NCI-H1105 treated with DMSO at 0.1 percent for 48 hours (cell line): Measurements from ENCODE around the gene OR2AJ1.
"Not testable (repeated sequence)": the region's sequence is repeated elsewhere in the genome, so short reads cannot be mapped to it uniquely, and the experiment has no call there.

Experiments
- DNase-seq: peaks from one replicate; lab custom pipeline; 2025; lab: John Stamatoyannopoulos, UW

Gene OR2AJ1, protein sequence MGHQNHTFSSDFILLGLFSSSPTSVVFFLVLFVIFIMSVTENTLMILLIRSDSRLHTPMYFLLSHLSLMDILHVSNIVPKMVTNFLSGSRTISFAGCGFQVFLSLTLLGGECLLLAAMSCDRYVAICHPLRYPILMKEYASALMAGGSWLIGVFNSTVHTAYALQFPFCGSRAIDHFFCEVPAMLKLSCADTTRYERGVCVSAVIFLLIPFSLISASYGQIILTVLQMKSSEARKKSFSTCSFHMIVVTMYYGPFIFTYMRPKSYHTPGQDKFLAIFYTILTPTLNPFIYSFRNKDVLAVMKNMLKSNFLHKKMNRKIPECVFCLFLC

DNA sequence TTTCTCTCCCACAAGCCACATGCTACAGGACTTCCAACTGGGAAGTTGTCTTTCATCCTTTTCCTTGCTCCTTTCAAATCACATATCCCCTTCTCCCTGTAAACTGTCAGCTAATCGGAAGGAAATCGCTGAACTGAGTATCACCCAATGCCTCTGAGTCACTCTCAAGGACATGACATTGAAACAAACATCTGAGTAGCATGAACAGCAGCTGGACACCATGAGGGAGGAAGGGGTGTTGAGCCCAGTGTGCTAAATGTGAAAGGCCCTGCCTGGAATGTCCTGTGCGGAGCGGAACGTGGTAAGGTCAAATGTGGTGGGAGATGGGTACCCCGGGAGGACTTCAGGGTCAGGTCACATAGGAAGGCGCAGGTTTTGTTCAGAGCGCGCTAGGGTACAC lies at the start of gene OR2AJ1:
TSS of gene OR2AJ1 (plus strand) at position 22 of the 400 bp plus-strand sequence. CDS start 8,880 bp downstream, outside the sequence.
- DNase-seq = no peak

DNA sequence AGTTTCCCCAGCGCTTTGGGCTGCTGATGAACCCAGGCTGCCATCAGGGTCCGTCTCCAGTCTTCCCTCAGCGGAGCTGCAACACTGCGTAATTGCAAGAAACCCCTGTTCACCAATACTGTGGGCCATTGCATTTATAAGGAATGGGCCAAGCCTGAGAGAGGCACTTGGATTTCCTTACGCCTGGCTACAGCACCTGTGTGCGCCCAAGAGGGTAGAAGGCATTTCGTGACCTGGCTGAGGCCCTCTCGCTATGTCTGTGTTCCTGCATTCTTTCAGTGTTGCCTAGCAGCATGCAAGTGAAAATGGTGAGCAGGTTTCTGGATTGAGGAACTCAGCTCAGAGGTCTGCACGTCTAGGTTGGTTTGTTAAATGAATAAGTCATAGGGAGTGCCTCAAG lies 41.3 kb upstream of the OR2AJ1 start:
- DNase-seq = no peak

DNA sequence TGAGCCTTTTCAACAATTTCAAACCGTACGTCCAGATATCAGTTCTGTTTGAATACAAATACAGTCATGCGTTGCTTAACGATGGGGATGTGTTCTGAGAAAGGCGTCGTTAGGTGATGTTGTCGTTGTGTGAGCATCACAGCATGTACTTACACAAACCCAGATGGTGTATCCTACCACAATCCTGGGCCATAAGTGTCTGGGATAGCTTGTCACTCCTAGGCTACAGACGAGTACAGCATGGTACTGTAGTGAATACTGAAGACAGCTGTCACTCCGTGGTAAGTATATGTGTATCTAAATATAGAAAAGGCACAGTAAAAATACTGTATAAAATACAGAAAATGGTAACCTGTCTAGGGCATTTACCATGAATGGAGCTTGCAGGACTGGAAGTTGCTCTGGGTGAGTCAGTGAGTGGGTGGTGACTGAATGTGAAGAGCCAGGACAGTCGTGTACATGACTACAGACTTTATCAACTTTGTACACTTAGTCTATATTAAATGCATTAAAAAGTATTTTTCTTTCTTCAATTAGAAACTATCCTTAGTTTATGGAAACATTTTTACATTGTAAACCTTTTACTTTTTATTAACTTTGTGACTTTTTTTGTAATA lies 39.8 kb upstream of the OR2AJ1 start:
- no peak for DNase-seq

DNA sequence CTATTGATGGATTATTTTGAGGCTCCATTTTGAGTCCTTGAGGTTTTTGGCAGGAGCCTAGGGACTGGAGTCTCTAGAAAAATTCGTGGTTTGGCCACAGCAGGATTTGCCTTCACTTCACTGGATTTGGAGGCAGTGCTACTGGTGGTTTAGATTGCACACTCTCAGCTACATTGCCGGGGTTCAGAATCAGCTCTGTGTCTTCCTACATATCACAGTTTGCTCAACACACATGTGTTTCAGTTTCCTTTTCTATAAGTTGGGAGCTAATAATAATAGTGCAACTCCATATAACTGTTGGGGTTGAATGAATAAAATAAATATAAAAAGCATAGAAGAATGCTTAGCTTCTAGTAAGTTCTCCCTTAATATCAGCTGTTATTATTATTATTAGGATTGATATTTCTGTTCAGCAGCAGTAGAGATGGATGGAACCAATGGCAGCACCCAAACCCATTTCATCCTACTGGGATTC lies 29.5 kb upstream of the OR2AJ1 start, which contains the start of gene OR2W3:
TSS of gene OR2W3 (plus strand) at position 425 of the 475 bp plus-strand sequence. CDS start at position 425, 0 bp downstream.
- no peak for DNase-seq

DNA sequence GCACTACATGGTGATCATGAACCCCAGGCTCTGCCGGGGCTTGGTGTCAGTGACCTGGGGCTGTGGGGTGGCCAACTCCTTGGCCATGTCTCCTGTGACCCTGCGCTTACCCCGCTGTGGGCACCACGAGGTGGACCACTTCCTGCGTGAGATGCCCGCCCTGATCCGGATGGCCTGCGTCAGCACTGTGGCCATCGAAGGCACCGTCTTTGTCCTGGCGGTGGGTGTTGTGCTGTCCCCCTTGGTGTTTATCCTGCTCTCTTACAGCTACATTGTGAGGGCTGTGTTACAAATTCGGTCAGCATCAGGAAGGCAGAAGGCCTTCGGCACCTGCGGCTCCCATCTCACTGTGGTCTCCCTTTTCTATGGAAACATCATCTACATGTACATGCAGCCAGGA lies 28.7 kb upstream of the OR2AJ1 start:
- no peak for DNase-seq

DNA sequence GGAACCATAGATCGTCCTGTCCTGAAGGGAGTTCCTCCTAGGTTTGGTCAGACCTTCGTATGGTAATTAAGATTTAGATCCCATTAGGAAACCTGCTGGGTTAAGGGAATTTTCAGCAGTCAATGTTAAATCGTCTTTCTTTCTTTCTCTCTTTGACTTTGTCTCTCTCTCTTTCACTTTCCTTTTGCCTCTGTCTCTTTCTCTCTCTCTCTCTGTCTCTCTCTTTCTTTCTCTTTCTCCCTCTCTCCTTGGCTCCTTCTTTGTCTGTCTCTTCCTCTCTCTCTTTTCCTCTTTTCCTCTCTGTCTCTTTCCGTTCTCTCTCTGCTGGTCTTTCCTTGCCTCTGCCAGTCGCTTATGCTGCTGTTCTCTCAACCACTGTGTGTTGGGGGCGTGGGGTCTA lies 20.6 kb upstream of the OR2AJ1 start:
- DNase-seq = no peak

DNA sequence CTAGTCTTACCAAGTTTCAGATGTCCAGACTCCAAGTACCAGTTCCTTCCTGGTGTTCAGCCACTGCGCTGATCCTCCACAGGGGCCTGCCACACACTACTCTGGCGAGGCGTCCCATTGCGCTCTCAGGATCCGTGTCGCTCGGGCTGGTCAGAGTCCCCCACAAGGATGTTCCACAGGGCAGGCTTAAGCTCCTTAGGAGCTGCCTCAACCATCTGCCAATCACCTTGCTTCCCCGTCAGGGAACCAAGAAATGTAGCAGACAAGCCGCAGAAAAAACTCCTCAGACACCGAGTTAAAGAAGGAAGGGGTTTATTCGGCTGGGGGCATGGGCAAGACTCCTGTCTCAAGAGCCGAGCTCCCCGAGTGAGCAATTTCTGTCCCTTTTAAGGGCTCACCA lies 19.5 kb upstream of the OR2AJ1 start:
- no peak for DNase-seq

DNA sequence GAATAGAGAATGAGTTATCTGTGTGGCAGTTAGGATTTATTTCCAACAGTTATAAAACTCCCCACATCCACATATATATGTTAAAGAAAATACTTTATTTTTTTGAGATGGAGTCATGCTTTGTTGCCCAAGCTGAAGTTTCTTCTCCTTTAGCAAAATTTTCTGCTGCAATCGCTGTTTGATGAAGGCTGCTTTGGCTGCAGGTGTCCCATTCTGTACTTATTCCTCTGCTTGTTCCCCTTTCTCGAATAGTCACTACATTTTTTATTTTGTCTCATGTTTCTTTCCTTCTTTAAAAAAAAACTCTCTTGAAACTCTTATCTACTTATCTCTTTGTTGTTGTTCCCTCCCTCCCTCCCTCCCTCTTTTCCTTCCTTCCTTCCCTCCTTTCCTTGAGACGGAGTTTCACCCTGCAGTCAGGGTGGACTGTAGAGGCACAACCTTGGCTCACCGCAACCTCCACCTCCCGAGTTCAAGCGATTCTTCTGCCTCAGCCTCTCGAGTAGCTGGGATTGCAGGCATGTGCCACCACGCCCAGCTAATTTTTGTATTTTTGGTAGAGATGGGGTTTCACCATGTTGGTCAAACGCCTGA lies 18.7 kb upstream of the OR2AJ1 start:
- no peak for DNase-seq

DNA sequence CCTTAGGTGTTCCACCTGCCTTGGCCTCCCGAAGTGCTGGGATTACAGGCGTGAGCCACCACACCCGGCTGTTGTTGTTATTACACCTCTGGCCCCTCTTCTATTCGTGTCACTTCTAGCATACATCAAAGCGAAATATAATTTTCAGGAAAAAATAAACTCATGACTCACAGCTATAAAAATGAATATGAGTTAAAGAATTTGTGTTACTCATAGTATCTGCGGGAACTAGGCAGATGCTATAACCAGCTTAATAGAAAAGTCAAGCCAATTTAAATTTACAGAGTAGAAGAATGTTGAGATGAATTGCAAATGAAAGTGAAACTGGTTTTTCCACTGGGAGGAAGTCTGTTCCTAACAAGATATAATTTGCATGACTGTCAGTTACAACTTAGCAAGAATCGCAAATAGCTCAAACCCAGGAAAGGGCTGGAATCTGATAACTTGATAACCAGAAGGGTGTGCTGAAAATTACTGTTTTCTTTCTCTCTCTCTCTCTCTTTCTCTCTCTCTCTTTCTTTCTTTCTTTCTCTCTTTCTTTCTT lies 18.1 kb upstream of the OR2AJ1 start:
- no peak for DNase-seq

DNA sequence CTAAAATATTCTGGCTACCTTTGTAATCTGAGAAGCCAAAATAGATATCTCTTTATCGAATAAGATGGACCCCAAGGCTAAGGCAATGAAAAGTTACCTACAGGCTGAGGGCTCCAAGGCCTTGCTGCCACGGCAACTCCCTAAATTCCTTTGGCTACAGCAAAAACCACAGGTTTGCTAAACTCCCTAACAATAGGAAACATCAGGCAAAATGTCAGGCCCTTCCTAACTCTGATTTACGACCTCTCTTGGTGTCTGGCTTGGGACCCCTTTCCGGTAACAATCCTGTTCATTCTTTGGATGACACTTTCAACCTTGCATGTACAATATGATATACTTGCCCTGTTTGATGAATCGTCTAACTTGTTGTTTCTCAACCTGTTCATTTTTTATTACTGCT lies 15.9 kb upstream of the OR2AJ1 start:
- no peak for DNase-seq

DNA sequence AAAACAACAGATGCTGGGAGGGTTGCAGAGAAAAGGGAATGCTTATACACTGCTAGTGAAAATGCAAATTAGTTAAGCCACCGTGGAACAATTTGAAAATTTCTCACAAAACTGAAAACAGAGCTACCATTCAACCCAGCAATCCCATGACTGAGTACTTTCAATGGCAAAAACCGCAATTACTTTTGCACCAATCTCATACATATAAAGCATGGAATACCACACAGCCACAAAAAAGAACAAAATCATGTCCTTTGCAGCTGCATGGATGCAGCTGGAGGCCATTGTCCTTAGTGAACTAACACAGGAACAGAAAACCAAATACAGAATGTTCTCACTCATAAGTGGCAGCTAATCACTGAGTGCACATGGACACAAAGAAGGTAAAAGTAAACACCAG lies 10.9 kb upstream of the OR2AJ1 start:
- DNase-seq = no peak

DNA sequence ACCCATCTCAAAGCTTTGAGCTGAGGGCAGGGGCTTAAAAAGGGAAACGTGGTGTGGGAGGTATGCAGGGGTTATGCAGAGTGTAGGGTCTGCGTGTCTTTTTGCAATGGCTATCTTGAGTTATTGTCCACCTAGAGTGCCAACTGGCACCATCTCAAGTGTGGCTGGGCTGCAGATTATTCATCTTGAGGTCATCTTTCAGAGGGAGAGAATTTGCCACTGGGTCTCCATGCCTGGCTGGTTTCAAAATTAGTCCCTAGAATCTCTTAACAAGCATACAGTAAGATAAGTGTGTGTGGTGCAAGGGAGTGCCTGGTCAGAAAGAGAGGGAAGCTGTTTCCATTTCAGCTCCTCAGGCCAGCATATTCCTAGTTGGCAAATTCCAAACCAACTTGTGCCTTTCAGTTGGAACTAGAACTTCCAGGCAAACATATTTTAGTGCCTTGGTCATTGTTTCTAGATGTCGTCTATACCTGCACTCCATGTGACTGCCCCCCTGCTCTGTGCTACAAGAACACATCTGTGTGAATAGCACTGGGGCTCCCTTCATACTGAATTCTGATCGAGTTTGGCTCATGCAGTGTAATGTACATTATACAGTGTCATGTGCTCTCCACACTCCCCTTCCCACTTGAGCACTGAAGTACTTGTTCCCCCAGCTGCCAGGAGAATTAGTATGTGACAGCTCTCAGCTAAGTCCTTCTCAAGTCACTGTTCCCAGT lies 9.6 kb upstream of the OR2AJ1 start:
- DNase-seq = no peak

DNA sequence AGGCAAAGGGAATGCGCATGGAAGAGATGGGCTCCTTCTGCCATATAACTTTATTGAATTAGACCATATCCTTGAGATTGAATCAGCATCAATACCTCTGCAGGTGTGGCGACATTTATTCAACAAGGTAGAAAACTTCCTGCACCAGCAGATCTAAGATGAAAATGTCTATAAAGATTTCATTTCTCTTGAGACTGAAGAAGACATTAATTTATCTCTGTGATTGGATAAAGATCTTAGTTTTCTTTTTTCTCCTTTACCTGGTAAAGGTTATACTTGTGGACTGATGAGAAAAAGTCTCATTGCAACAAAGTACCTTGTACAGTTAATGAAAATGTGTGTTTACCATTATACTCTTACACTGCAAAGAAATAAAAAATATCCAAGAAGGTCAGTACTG lies 4.7 kb upstream of the OR2AJ1 start, which contains the start of gene OR2T8:
TSS of gene OR2T8 (plus strand) at position 301 of the 400 bp plus-strand sequence. CDS start 766 bp downstream, outside the sequence.
- no peak for DNase-seq

DNA sequence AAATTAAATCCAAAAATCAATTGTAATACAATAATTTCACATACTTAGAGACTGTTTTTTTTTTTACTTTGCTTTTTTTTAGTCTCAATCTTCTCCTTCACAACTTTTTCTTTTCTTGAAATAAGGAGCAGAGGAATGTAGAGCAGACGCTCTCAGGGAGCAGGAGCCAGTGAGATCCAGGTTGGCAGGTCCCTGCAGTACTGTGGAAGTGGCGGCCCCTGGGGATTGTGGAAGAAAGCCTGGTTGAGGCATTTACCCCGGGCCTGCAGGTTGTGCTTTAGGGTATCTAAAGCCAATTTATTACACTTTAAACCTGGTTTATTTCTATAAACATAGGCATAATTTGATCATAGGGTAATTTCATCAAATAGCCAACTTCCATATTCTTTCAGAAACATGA lies 748 bp upstream of the OR2AJ1 start:
- no peak for DNase-seq

DNA sequence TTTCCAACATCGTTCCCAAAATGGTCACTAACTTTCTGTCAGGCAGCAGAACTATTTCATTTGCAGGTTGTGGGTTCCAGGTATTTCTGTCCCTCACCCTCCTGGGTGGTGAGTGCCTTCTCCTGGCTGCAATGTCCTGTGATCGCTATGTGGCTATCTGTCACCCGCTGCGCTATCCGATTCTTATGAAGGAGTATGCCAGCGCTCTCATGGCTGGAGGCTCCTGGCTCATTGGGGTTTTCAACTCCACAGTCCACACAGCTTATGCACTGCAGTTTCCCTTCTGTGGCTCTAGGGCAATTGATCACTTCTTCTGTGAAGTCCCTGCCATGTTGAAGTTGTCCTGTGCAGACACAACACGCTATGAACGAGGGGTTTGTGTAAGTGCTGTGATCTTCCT lies 9.3 kb downstream of the OR2AJ1 start:
- DNase-seq = no peak

DNA sequence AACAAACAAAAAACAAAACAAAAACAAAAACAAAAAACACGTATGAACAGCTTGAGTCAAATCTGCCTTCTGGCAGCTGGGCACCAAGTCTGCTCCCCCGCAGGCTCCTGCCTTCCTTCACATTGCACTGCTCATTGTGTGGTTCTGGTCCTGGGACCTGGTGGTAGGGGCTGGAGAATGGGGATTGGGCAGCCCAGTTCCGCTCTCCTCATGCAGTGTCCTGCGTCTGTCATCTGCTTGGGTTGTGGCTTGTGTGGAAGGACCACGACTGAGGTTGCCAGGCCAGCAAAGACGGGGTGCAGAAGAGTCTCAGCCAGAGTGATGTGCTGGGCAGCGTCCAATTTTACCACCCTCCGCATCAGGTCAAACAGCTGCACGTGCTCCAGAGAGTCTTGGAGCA lies 11.1 kb downstream of the OR2AJ1 start:
- no peak for DNase-seq

DNA sequence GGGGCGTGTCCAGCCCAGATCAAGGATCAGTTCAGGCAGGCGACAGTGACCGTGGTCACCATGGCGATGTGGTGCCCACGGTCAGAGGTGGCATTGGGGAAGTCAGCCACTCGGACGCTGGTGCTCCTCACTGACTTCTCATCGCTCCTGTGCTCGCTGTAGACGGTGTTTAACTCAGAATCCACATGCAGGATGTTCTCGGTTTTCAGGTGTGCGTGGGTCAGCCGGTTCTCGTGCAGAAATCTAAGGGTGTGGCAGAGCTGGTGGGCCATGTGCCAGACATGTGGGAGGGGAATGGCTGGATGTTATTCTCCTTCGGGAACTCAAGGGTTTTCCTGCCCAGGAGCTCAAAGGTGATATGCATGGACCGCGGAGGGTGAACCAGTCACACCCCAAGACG lies 11.7 kb downstream of the OR2AJ1 start:
- no peak for DNase-seq

DNA sequence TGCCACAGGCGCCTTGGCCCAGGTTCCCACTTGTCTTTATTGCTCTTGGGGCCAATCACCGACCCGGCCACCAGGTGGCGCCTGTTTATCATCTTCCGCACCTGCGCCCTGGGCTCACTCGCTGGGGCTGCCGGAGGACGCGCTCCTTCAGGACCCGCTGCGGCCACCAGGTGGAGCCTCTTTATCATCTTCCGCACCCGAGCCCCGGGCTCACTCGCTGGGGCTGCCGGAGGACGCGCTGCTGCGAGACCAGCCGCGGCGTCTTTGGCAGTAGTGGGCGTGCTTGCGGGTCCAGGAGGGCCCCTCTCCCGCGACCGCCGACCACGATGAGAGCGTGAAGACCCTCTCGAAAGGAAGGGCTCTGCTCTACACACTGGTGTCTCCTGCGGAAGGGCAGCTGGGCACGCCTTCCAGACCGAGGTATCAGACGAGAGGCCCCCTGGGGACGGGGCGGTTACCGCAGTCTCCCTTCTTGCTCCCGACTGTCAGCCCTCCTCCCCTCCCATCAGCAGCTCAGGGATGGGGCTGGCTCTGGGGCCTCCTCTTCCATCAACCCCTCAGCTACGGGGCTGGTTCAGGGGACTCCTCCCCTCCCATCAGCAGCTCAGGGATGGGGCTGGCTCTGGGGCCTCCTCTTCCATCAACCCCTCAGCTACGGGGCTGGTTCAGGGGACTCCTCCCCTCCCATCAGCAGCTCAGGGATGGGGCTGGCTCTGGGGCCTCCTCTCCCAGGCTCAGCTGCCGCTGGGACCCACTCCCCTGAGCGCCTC lies 12.5 kb downstream of the OR2AJ1 start:
- DNase-seq = not testable (repeated sequence)

DNA sequence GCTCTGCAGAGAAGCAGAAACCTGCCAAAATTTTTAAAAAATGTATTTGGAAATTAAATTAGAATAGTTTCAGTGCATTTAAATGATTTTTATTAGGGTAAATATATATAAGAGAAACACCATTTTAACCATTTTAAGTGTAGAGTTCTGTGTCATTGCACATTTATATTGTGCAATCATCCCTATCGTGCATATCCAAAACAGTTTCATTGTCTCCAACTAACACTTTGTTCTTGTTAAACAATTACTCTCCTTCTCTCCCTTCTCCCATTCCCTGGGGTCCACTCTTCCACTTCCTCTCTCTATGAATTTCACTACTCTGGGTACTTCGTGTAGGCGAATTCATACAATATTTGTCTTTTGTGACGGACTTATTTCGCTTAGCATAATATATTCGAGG lies 17.9 kb downstream of the OR2AJ1 start:
- no peak for DNase-seq

DNA sequence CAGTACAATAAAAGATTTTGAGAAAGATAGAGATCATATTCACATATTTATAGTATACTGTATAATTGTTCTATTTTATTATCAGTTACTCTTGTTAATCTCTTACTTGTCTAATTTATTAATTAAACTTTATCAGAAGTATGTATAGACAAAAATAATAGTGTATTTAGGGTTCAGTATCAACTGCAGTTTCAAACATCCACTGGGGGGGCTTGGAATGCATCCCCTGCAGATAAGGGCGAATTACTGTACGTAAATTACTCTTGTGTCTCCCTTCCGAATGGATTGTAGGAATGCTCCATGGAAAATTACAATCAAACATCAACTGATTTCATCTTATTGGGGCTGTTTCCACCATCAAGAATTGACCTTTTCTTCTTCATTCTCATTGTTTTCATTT lies 23.9 kb downstream of the OR2AJ1 start, which contains the start of gene OR2L8:
TSS of gene OR2L8 (plus strand) at position 301 of the 400 bp plus-strand sequence. CDS start at position 301, 0 bp downstream.
- DNase-seq = no peak

DNA sequence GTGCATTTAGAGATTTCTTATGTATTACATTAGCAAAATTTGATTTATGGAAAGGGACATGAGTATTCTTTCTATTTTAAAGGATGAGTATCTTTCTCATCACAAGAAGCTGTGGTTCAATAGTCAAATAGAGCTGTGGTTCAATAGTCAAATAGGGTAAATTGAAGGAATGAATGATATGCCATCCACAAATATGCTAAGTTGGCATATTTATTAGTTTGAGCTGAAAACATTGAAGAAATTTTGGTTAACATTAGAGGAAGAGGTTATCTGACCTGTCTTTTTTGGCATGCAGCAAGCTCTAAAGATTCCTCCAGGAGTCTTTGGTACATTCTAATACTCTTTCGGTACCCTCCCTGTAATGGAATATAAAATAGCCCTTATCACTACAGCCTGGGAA lies 28.7 kb downstream of the OR2AJ1 start:
- DNase-seq = no peak
